ENCODE results near the gene PCDHGB7. TPM values are rescaled to one million over a fixed set of nuclear protein-coding genes. Genes with fewer than 3 reads are reported as not detected.
"Not testable (repeated sequence)": the region's sequence is repeated elsewhere in the genome, so short reads cannot be mapped to it uniquely, and the experiment has no call there.

The PCDHGB7 gene
- total RNA-seq (2014; rRNA removed; shearing (Covaris generic)), result 0.29 and 0.48 TPM in 2 replicates

DNA sequence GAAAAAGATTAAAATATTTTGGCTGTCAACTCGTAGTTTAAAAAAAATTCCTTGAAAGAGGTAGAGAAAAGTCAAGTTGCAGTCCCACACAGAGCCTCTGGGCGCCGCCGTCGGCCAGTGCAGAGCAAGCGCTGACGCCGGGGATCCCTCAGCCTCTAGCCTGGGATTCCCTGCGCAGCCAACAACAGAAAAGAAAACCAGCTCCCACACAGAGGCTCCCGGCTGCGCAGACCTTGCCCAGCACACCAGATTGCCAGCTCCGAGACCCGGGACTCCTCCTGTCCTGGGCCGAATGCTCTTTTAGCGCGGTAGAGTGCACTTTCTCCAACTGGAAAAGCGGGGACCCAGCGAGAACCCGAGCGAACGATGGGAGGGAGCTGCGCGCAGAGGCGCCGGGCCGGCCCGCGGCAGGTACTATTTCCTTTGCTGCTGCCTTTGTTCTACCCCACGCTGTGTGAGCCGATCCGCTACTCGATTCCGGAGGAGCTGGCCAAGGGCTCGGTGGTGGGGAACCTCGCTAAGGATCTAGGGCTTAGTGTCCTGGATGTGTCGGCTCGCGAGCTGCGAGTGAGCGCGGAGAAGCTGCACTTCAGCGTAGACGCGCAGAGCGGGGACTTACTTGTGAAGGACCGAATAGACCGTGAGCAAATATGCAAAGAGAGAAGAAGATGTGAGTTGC is at the start of gene PCDHGB7:
TSS of gene PCDHGB7 (plus strand) at position 184 of the 679 bp plus-strand sequence. CDS start at position 367, 183 bp downstream.
- not testable (repeated sequence) for DNase-seq (ENCODE audit: low read depth)

DNA sequence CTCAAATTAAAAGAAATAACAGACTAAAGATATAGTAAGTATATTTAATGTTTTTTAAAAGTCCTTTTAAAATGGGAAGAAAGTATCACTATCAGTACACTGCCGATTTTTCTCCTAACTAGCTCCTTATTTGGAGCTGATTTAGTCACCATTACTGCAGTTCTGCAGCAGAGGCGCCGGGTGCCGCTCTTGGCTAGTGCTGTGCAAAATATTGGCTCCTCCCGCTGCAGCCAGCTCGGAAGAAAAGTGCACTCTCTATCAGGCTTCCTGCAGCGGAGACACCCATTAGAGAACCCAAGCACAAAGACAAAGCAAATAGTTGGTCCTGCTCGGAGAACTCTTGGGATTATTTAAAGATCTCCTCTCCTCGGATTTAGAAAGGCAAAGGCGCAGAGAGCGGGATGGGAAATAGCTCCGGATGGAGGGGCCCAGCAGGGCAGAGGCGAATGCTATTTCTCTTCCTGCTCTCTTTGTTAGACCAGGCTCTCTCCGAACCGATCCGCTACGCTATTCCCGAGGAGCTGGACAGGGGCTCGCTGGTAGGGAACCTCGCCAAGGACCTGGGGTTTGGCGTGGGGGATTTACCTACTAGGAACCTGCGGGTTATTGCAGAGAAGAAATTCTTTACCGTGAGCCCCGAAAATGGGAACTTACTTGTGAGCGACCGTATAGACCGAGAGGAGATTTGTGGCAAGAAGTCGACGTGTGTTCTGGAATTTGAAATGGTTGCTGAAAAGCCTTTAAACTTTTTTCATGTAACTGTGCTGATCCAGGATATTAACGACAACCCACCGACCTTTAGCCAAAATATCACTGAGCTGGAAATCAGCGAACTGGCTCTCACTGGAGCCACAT is 47.3 kb upstream of the PCDHGB7 start, which contains the start of gene PCDHGB3:
TSS of gene PCDHGB3 (plus strand) at position 249 of the 855 bp plus-strand sequence. CDS start at position 402, 153 bp downstream.
- peak; percentile 42 for DNase-seq (ENCODE audit: low read depth)

DNA sequence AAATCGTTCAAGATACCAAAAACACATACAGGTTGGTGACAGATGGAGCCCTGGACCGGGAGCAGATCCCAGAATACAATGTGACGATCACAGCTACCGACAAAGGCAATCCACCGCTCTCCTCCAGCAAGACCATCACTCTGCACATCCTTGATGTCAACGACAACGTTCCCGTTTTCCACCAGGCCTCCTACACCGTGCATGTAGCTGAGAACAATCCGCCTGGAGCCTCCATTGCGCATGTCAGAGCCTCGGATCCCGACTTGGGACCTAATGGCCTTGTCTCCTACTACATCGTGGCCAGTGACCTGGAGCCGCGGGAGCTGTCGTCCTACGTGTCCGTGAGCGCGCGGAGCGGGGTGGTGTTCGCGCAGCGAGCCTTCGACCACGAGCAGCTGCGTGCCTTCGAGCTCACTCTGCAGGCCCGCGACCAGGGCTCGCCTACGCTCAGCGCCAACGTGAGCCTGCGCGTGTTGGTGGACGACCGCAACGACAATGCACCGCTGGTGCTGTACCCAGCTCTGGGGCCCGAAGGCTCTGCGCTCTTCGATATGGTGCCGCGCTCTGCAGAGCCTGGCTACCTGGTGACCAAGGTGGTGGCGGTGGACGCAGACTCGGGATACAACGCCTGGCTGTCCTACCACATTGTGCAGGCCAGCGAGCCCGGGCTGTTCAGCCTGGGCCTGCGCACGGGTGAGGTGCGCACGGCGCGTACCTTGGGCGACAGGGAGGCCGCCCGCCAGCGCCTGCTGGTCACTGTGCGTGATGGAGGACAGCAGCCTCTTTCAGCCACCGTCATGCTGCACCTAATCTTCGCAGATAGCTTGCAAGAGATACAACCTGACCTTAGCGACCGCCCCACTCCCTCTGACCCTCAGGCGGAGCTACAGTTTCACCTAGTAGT is 45.7 kb upstream of the PCDHGB7 start:
- DNase-seq (ENCODE audit: low read depth), result no peak

DNA sequence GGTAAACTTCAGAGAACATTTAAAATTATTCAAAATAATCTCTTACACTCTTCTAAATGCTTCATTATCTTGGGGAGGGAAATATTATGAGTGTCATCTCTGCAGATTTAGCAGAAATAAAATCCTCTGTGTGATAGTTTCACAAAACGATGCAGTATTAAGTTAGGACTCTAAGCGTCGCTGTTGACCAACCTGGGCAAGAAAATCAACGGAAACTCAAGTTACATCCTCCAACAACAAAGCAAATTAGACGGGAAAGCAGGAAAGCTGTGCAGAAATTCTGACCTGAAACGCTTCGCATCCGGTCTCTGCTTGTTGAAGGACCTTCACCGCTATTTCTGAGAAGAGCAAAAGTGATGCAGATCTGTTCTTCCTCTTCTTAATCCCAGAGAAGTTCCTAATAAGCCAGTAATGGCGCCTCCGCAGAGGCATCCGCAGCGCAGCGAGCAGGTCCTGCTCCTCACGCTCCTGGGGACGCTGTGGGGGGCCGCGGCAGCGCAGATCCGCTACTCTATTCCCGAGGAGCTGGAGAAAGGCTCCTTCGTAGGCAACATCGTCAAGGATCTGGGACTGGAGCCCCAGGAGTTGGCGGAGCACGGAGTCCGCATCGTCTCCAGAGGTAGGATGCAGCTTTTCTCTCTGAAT is 43.7 kb upstream of the PCDHGB7 start, which contains the start of gene PCDHGA6:
TSS of gene PCDHGA6 (plus strand) at position 219 of the 645 bp plus-strand sequence. CDS start at position 412, 193 bp downstream.
- no peak for DNase-seq (ENCODE audit: low read depth)

DNA sequence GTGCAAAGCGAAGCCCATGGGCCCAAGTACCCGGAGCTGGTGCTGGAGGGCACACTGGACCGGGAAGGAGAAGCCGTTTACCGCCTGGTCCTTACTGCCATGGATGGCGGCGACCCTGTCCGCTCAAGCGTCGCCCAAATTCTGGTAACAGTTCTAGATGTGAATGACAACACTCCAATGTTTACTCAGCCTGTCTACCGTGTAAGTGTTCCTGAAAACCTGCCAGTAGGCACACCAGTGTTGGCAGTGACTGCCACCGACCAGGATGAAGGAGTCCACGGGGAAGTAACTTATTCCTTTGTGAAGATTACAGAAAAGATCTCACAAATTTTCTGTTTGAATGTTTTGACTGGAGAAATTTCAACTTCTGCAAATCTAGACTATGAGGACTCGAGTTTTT is 42.9 kb upstream of the PCDHGB7 start:
- DNase-seq (ENCODE audit: low read depth), result no peak

DNA sequence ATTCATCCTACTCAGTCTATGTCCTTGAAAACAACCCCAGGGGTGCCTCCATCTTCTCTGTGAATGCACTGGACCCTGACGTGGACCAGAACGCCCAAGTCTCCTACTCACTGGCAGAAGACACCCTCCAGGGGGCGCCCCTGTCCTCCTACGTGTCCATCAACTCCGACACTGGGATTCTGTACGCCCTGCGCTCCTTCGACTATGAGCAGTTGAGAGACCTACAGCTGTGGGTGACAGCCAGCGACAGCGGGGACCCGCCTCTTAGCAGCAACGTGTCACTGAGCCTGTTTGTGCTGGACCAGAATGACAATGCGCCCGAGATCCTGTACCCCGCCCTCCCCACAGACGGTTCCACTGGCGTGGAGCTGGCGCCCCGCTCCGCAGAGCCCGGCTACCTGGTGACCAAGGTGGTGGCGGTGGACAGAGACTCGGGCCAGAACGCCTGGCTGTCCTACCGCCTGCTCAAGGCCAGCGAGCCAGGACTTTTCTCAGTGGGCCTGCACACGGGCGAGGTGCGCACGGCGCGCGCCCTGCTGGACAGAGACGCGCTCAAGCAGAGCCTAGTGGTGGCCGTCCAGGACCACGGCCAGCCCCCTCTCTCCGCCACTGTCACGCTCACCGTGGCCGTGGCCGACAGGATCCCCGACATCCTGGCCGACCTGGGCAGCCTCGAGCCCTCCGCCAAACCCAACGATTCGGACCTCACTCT is 41.9 kb upstream of the PCDHGB7 start:
- DNase-seq (ENCODE audit: low read depth), result not testable (repeated sequence)

DNA sequence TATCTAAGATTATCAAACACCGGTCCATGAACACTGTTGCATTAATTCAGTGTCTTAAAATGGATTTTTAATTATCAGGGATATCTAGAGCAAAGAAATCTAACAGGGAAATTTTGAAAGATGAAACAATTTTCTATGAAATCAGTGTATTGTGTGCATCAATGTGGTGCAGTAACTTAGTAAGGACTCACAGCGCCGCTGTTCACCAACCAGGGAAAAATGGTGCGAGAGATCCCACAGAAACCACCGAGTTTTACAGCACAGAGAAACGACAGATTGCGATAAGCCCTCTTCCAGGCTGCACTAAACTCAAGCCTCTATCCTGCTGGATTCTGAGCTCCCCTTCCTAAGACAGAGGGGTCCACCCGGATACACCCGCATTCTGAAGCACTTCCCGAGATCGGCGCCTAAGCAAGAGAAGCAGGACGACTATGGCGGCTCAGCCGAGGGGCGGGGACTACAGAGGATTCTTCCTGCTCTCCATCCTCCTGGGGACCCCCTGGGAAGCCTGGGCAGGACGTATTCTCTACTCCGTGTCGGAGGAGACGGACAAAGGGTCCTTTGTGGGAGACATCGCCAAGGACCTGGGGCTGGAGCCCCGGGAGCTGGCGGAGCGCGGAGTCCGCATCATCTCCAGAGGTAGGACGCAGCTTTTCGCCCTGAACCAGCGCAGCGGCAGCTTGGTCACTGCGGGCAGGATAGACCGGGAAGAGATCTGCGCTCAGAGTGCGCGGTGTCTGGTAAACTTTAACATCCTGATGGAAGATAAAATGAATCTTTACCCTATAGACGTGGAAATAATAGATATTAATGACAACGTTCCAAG is 34.8 kb upstream of the PCDHGB7 start, which contains the start of gene PCDHGA7:
TSS of gene PCDHGA7 (plus strand) at position 274 of the 826 bp plus-strand sequence. CDS start at position 432, 158 bp downstream.
- DNase-seq (ENCODE audit: low read depth), result peak; percentile 62

DNA sequence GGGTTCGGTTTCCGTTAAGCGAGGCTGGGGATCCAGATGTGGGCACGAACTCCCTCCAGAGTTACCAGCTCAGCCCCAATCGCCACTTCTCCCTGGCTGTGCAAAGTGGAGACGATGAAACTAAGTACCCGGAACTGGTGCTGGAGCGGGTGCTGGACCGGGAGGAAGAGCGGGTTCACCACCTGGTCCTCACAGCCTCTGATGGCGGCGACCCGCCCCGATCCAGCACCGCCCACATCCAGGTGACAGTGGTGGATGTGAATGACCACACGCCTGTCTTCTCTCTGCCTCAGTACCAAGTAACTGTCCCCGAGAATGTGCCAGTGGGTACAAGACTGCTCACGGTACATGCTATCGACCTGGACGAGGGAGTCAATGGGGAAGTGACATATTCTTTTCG is 34.1 kb upstream of the PCDHGB7 start:
- DNase-seq (ENCODE audit: low read depth), result no peak

DNA sequence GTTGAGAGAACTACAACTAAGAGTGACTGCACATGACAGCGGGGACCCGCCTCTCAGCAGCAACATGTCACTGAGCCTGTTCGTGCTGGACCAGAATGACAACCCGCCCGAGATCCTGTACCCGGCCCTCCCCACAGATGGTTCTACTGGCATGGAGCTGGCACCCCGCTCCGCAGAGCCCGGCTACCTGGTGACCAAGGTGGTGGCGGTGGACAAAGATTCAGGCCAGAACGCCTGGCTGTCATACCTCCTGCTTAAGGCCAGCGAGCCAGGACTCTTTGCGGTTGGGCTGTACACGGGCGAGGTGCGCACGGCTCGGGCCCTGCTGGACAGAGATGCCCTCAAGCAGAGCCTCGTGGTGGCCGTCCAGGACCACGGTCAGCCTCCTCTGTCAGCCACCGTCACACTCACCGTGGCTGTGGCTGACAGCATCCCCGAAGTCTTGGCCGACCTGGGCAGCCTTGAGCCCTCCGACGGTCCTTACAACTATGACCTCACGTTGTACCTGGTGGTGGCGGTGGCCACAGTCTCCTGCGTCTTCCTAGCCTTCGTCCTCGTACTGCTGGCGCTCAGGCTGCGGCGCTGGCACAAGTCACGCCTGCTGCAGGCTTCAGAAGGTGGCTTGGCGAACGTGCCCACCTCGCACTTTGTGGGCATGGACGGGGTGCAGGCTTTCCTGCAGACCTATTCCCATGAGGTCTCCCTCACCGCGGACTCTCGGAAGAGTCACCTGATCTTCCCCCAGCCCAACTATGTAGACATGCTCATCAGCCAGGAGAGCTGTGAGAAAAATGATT is 32.8 kb upstream of the PCDHGB7 start:
- DNase-seq (ENCODE audit: low read depth), result no peak

DNA sequence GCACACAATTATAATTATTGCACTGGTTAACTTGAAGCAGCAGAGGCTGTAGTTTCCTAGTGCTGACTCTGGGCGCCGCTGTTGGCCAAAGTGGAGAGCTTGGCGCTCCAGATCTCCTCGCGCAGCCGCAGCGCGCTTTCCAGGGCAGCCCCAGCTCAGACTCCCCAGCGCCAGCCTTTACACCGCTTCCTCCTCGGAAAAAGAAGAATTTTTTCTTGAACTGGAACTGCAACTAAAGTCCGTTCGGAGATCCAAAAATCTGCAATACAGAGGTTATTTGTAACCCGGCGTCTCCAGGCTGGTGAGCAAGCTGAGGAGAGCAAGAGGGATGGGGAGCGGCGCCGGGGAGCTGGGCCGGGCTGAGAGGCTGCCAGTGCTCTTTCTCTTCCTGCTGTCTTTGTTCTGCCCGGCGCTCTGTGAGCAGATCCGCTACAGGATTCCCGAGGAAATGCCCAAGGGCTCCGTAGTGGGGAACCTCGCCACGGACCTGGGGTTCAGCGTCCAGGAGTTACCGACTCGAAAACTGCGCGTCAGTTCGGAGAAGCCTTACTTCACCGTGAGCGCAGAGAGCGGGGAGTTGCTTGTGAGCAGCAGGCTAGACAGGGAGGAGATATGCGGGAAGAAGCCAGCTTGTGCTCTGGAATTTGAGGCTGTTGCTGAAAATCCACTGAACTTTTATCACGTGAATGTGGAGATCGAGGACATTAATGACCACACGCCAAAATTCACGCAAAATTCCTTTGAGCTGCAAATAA is 29.7 kb upstream of the PCDHGB7 start, which contains the start of gene PCDHGB4:
TSS of gene PCDHGB4 (plus strand) at position 142 of the 755 bp plus-strand sequence. CDS start at position 329, 187 bp downstream.
- DNase-seq (ENCODE audit: low read depth), result peak; percentile 58

DNA sequence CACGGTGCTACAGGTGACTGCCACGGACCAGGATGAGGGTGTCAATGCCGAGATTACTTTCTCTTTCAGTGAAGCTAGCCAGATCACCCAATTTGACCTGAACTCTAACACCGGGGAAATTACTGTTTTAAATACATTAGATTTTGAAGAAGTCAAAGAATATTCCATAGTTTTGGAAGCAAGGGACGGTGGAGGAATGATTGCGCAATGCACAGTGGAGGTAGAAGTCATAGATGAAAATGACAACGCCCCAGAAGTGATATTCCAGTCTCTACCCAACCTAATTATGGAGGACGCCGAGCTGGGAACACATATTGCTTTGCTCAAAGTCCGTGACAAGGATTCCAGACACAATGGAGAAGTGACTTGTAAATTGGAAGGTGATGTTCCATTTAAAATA is 28.8 kb upstream of the PCDHGB7 start:
- no peak for DNase-seq (ENCODE audit: low read depth)

DNA sequence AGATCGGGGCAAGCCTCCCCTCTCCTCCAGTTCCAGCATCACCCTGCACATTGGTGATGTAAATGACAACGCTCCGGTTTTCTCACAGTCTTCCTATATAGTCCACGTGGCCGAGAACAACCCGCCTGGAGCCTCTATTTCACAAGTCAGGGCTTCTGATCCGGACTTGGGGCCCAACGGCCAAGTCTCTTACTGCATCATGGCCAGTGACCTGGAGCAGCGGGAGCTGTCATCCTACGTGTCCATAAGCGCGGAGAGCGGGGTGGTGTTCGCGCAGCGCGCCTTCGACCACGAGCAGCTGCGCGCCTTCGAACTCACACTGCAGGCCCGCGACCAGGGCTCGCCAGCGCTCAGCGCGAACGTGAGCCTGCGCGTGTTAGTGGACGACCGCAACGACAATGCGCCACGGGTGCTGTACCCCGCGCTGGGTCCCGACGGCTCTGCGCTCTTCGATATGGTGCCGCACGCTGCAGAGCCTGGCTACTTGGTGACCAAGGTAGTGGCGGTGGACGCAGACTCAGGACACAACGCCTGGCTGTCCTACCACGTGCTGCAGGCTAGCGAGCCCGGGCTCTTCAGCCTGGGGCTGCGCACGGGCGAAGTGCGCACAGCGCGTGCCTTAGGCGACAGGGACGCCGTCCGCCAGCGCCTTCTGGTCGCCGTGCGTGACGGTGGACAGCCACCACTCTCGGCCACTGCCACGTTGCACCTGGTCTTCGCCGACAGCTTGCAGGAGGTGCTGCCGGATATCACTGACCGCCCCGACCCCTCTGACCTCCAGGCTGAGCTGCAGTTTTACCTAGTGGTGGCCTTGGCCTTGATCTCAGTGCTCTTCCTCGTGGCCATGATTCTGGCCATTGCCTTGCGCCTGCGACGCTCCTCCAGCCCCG is 28.1 kb upstream of the PCDHGB7 start:
- no peak for DNase-seq (ENCODE audit: low read depth)

DNA sequence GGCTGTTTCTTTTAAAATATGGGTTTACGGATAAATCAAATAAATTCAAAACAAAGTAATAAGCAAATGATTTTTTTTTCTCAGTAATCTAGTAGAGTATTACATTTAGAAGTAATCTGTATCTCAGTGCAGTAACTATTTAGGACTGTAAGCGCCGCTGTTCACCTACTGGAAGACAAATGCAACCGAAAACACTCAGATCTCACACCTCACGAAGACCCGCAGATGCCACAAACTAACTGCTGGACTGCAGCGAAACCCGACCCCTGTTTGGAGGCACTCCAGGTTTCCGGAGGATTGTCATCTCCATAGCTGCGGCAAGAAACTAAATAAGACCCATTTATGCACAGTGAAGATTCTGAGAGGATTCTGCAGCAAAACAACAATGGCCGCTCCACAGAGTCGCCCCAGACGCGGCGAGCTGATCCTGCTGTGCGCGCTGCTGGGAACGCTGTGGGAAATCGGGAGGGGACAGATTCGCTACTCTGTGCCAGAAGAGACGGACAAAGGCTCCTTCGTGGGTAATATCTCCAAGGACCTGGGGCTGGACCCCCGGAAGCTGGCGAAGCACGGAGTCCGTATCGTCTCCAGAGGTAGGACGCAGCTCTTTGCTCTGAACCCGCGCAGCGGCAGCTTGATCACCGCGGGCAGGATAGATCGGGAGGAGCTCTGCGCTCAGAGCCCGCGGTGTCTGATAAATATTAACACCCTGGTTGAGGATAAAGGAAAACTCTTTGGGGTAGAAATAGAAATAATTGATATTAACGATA is 24.9 kb upstream of the PCDHGB7 start, which contains the start of gene PCDHGA8:
TSS of gene PCDHGA8 (plus strand) at position 205 of the 770 bp plus-strand sequence. CDS start at position 386, 181 bp downstream.
- no peak for DNase-seq (ENCODE audit: low read depth)

DNA sequence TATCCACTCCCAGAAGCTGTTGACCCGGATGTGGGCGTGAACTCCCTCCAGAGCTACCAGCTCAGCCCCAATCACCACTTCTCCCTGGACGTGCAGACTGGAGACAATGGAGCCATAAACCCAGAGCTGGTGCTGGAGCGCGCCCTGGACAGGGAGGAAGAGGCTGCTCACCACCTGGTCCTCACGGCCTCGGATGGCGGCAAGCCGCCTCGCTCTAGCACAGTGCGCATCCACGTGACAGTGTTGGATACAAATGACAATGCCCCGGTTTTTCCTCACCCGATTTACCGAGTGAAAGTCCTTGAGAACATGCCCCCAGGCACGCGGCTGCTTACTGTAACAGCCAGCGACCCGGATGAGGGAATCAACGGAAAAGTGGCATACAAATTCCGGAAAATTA is 24.2 kb upstream of the PCDHGB7 start:
- no peak for DNase-seq (ENCODE audit: low read depth)

DNA sequence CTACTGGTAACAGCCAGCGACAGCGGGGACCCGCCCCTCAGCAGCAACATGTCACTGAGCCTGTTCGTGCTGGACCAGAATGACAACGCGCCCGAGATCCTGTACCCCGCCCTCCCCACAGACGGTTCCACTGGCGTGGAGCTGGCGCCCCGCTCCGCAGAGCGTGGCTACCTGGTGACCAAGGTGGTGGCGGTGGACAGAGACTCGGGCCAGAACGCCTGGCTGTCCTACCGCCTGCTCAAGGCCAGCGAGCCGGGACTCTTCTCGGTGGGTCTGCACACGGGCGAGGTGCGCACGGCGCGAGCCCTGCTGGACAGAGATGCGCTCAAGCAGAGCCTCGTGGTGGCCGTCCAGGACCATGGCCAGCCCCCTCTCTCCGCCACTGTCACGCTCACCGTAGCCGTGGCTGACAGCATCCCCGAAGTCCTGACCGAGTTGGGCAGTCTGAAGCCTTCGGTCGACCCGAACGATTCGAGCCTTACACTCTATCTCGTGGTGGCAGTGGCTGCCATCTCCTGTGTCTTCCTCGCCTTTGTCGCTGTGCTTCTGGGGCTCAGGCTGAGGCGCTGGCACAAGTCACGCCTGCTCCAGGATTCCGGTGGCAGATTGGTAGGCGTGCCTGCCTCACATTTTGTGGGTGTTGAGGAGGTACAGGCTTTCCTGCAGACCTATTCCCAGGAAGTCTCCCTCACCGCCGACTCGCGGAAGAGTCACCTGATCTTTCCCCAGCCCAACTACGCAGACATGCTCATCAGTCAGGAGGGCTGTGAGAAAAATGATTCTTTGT is 22.9 kb upstream of the PCDHGB7 start:
- not testable (repeated sequence) for DNase-seq (ENCODE audit: low read depth)
